T-helper 2 cell treated with Interferon-gamma antibody and Interleukin-4, amounts not matched to agents 5 μg/mL and 100 μg/mL, for 36 hours (primary cell): ENCODE measurements around the gene KDM1B.
"Not testable (repeated sequence)": the region's sequence is repeated elsewhere in the genome, so short reads cannot be mapped to it uniquely, and the experiment has no call there.

Source experiments
- DNase-seq: peaks from one replicate; pipeline ENCODE4 v3.0.0; 2021; ENCODE audit warnings: low spot score
- H3K27ac Mint-ChIP-seq: one replicate; pipeline ENCODE4 v1.8.0; 2021; ENCODE audit warnings: mild to moderate bottlenecking, mixed read lengths
- H3K27me3 Mint-ChIP-seq: one replicate; pipeline ENCODE4 v1.8.0; 2021; ENCODE audit warnings: low read depth, mixed read lengths
- H3K36me3 Mint-ChIP-seq: one replicate; pipeline ENCODE4 v1.8.0; 2021; ENCODE audit warnings: low read depth, mixed read lengths
- H3K4me1 Mint-ChIP-seq: one replicate; pipeline ENCODE4 v1.8.0; 2021; ENCODE audit warnings: low read depth, mixed read lengths
- H3K4me3 Mint-ChIP-seq: one replicate; pipeline ENCODE4 v1.8.0; 2022; ENCODE audit warnings: mild to moderate bottlenecking, moderate library complexity, mixed read lengths
- H3K9me3 Mint-ChIP-seq: one replicate; pipeline ENCODE4 v1.8.0; 2021; ENCODE audit warnings: mixed read lengths

The KDM1B gene

GRCh38 chr6:18215436-18215835 lies 60.2 kb downstream of the KDM1B start:
- Mint-ChIP-seq H3K27me3 (no peaks in the 10 kb centered on the region), H3K4me3 (no peak overlapping the region), H3K27ac (no peak overlapping the region), H3K4me1 (peaks cover 12% of the 10 kb centered on the region), H3K9me3 (no peaks in the 10 kb centered on the region), H3K36me3 (peaks cover 14% of the 10 kb centered on the region)
- no peak for DNase-seq

GRCh38 chr6:18216411-18216810 lies 61.2 kb downstream of the KDM1B start:
- H3K27me3 Mint-ChIP-seq = no peaks in the 10 kb centered on the region
- peaks cover 20% of the 10 kb centered on the region for H3K36me3 Mint-ChIP-seq
- H3K27ac Mint-ChIP-seq = no peak overlapping the region
- no peak overlapping the region for H3K4me3 Mint-ChIP-seq
- H3K4me1 Mint-ChIP-seq = peaks cover 8% of the 10 kb centered on the region
- DNase-seq = no peak
- no peaks in the 10 kb centered on the region for H3K9me3 Mint-ChIP-seq

GRCh38 chr6:18218233-18218632 lies 63.0 kb downstream of the KDM1B start:
- H3K36me3 Mint-ChIP-seq = peaks cover 27% of the 10 kb centered on the region
- peaks cover 2% of the 10 kb centered on the region for H3K4me1 Mint-ChIP-seq
- no peaks in the 10 kb centered on the region for H3K27me3 Mint-ChIP-seq
- no peaks in the 10 kb centered on the region for H3K9me3 Mint-ChIP-seq
- no peak overlapping the region for H3K4me3 Mint-ChIP-seq
- DNase-seq = no peak
- H3K27ac Mint-ChIP-seq = no peak overlapping the region

- H3K9me3 Mint-ChIP-seq = no peaks in the 10 kb centered on the region
- H3K27ac Mint-ChIP-seq = no peak overlapping the region
- peaks cover 26% of the 10 kb centered on the region for H3K36me3 Mint-ChIP-seq
- H3K4me1 Mint-ChIP-seq = no peaks in the 10 kb centered on the region
- no peaks in the 10 kb centered on the region for H3K27me3 Mint-ChIP-seq
- no peak for DNase-seq
- H3K4me3 Mint-ChIP-seq = no peak overlapping the region
Observed at GRCh38 chr6:18219591-18219990, 64.4 kb downstream of the KDM1B start.

- Mint-ChIP-seq H3K36me3 (peaks cover 32% of the 10 kb centered on the region), H3K27ac (no peak overlapping the region)
Observed at GRCh38 chr6:18221288-18221615, 66.0 kb downstream of the KDM1B start.

GRCh38 chr6:18226451-18227105 lies 71.4 kb downstream of the KDM1B start:
- DNase-seq, H3K4me1 Mint-ChIP-seq, H3K27me3 Mint-ChIP-seq, H3K27ac Mint-ChIP-seq, H3K4me3 Mint-ChIP-seq: not testable (repeated sequence)
- H3K9me3 Mint-ChIP-seq = peaks cover 19% of the 10 kb centered on the region
- H3K36me3 Mint-ChIP-seq = peaks cover 61% of the 10 kb centered on the region

More at GRCh38 chr6:18221288-18221615, 66.0 kb downstream of the KDM1B start:
- no peak for DNase-seq
- Mint-ChIP-seq H3K9me3 (no peaks in the 10 kb centered on the region), H3K4me1 (no peaks in the 10 kb centered on the region), H3K27me3 (no peaks in the 10 kb centered on the region), H3K4me3 (no peak overlapping the region)

- H3K36me3 Mint-ChIP-seq = peaks cover 64% of the 10 kb centered on the region
- not testable (repeated sequence) for H3K27ac Mint-ChIP-seq, H3K4me3 Mint-ChIP-seq
Observed at GRCh38 chr6:18227166-18227565, 71.9 kb downstream of the KDM1B start.

DNA sequence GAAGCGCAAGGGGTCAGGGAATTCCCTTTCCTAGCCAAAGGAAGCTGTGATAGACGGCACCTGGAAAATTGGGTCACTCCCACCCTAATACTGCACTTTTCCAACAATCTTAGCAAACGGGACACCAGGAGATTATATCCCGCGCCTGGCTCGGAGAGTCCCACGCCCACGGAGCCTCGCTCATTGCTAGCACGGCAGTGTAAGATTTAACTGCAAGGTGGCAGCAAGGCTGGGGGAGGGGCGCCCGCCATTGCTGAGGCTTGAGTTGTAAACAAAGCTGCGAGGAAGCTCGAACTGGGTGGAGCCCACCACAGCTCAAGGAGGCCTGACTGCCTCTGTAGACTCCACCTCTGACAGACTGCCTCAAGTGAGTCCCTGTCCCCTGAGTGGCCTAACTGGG lies 73.4 kb downstream of the KDM1B start:
- H3K27ac Mint-ChIP-seq, H3K27me3 Mint-ChIP-seq, H3K4me3 Mint-ChIP-seq, DNase-seq: not testable (repeated sequence)
- peaks cover 74% of the 10 kb centered on the region for H3K36me3 Mint-ChIP-seq
- peaks cover 32% of the 10 kb centered on the region for H3K9me3 Mint-ChIP-seq
- H3K4me1 Mint-ChIP-seq = peaks cover 14% of the 10 kb centered on the region

More at GRCh38 chr6:18227166-18227565, 71.9 kb downstream of the KDM1B start:
- DNase-seq, H3K27me3 Mint-ChIP-seq: not testable (repeated sequence)
- Mint-ChIP-seq H3K4me1 (peaks cover 11% of the 10 kb centered on the region), H3K9me3 (peaks cover 25% of the 10 kb centered on the region)

DNA sequence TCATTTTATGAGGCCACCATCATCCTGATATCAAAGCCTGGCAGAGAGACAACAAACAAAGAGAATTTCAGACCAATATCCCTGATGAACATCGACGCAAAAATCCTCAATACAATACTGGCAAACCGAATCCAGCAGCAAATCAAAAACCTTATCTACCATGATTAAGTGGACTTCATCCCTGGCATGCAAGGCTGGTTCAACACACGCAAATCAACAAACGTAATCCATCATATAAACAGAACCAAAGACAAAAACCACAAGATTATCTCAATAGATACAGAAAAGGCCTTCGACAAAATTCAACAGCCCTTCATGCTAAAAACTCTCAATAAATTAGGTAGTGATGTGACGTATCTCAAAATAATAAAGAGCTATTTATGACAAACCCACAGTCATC lies 76.6 kb downstream of the KDM1B start:
- not testable (repeated sequence) for H3K4me3 Mint-ChIP-seq, DNase-seq, H3K27me3 Mint-ChIP-seq, H3K27ac Mint-ChIP-seq
- Mint-ChIP-seq H3K36me3 (peaks cover 87% of the 10 kb centered on the region), H3K4me1 (peaks cover 14% of the 10 kb centered on the region), H3K9me3 (peaks cover 48% of the 10 kb centered on the region)

- H3K27ac Mint-ChIP-seq, H3K4me3 Mint-ChIP-seq, DNase-seq, H3K27me3 Mint-ChIP-seq: not testable (repeated sequence)
- peaks cover 14% of the 10 kb centered on the region for H3K4me1 Mint-ChIP-seq
- peaks cover 48% of the 10 kb centered on the region for H3K9me3 Mint-ChIP-seq
- H3K36me3 Mint-ChIP-seq = peaks cover 85% of the 10 kb centered on the region
Observed at GRCh38 chr6:18233770-18234169, 78.5 kb downstream of the KDM1B start.

DNA sequence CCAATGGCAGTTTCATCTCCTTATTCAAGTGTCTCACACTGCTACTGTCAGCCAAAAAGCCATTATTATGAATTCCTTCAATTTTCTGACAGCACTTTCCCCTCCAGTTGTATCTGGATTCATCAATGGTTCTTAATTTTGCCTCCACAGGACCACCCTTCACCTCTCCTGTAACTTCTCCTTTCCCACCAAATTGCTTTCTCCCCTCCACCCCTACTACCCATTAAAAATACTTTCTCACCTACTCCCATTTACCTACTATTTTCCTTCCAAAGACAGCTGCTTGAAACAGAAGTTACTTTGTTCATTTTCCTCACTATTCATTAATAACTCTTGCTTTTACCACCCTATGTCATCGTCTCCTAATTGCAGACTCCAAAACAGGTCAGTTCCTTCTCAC lies 79.3 kb downstream of the KDM1B start:
- H3K36me3 Mint-ChIP-seq = peaks cover 82% of the 10 kb centered on the region
- no peak overlapping the region for H3K4me3 Mint-ChIP-seq
- DNase-seq = no peak
- peaks cover 45% of the 10 kb centered on the region for H3K9me3 Mint-ChIP-seq
- H3K27ac Mint-ChIP-seq = no peak overlapping the region
- no peaks in the 10 kb centered on the region for H3K27me3 Mint-ChIP-seq
- H3K4me1 Mint-ChIP-seq = peaks cover 14% of the 10 kb centered on the region

DNA sequence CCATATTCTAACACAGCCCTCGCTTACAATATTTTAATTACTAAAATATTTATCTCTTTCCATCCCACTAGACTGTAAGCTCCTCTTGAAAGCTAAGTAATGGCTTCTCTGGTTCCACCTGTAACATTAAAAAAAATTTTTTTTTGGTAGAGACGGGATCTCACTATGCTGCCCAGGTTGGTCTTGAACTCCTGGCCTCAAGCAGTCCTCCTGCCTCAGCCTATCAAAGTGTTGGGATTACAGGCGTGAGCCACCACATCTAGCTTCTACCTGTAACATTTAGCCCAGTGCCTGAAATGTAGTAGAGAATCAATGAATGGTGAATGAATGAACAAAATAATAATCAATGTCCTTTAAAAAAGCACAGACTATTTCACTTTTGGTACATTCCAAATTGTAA lies 80.3 kb downstream of the KDM1B start:
- no peak overlapping the region for H3K27ac Mint-ChIP-seq
- no peak for DNase-seq
- H3K4me3 Mint-ChIP-seq = no peak overlapping the region
- peaks cover 14% of the 10 kb centered on the region for H3K4me1 Mint-ChIP-seq
- H3K36me3 Mint-ChIP-seq = peaks cover 75% of the 10 kb centered on the region
- peaks cover 40% of the 10 kb centered on the region for H3K9me3 Mint-ChIP-seq
- H3K27me3 Mint-ChIP-seq = no peaks in the 10 kb centered on the region

- H3K4me3 Mint-ChIP-seq = no peak overlapping the region
- peaks cover 72% of the 10 kb centered on the region for H3K36me3 Mint-ChIP-seq
- H3K27me3 Mint-ChIP-seq = no peaks in the 10 kb centered on the region
- peaks cover 13% of the 10 kb centered on the region for H3K4me1 Mint-ChIP-seq
- no peak overlapping the region for H3K27ac Mint-ChIP-seq
- H3K9me3 Mint-ChIP-seq = peaks cover 23% of the 10 kb centered on the region
- no peak for DNase-seq
Observed at GRCh38 chr6:18237167-18237566, 81.9 kb downstream of the KDM1B start.

GRCh38 chr6:18240230-18240629 lies 85.0 kb downstream of the KDM1B start:
- Mint-ChIP-seq H3K27me3 (no peaks in the 10 kb centered on the region), H3K4me3 (no peak overlapping the region), H3K27ac (no peak overlapping the region), H3K4me1 (peaks cover 29% of the 10 kb centered on the region), H3K36me3 (peaks cover 74% of the 10 kb centered on the region), H3K9me3 (peaks cover 5% of the 10 kb centered on the region)
- DNase-seq = no peak
